ENCODE results near the gene NME5.

Gene NME5

GRCh38 chr5:138111181-138111580, 28.0 kb downstream of the NME5 start:
- in situ Hi-C loops (cut with MboI; ENCODE audit: low pct_unique_long_range_greater_than_20kb, low sequenced_read_pairs, unreplicated experiment): no loop called here
- TF ChIP-seq CTCF (IDR thresholded peaks at IDR 0.05; ENCODE audit: extremely low read depth, insufficient read depth, missing control alignments): no peak
- DNase-seq (ENCODE audit: low spot score): no peak

GRCh38 chr5:138110266-138110963, 28.8 kb downstream of the NME5 start:
- no peak for TF ChIP-seq CTCF (IDR thresholded peaks at IDR 0.05; ENCODE audit: extremely low read depth, insufficient read depth, missing control alignments)
- in situ Hi-C loops (cut with MboI; ENCODE audit: low pct_unique_long_range_greater_than_20kb, low sequenced_read_pairs, unreplicated experiment): no loop called here
- no peak for DNase-seq (ENCODE audit: low spot score)

GRCh38 chr5:138109463-138110265, 29.6 kb downstream of the NME5 start:
- no peak for TF ChIP-seq CTCF (IDR thresholded peaks at IDR 0.05; ENCODE audit: extremely low read depth, insufficient read depth, missing control alignments)
- no peak for DNase-seq (ENCODE audit: low spot score)
- in situ Hi-C loops (cut with MboI; ENCODE audit: low pct_unique_long_range_greater_than_20kb, low sequenced_read_pairs, unreplicated experiment): no loop called here

GRCh38 chr5:138107213-138107612, 32.0 kb downstream of the NME5 start:
- DNase-seq (ENCODE audit: low spot score): no peak
- in situ Hi-C loops (cut with MboI; ENCODE audit: low pct_unique_long_range_greater_than_20kb, low sequenced_read_pairs, unreplicated experiment): no loop called here
- TF ChIP-seq CTCF (IDR thresholded peaks at IDR 0.05; ENCODE audit: extremely low read depth, insufficient read depth, missing control alignments): no peak

GRCh38 chr5:138105709-138106108, 33.5 kb downstream of the NME5 start:
- no peak for TF ChIP-seq CTCF (IDR thresholded peaks at IDR 0.05; ENCODE audit: extremely low read depth, insufficient read depth, missing control alignments)
- DNase-seq (ENCODE audit: low spot score): no peak
- in situ Hi-C loops (cut with MboI; ENCODE audit: low pct_unique_long_range_greater_than_20kb, low sequenced_read_pairs, unreplicated experiment): no loop called here

- no peak for TF ChIP-seq CTCF (IDR thresholded peaks at IDR 0.05; ENCODE audit: extremely low read depth, insufficient read depth, missing control alignments)
- DNase-seq (ENCODE audit: low spot score): no peak
- in situ Hi-C loops (cut with MboI; ENCODE audit: low pct_unique_long_range_greater_than_20kb, low sequenced_read_pairs, unreplicated experiment): no loop called here
Measured at GRCh38 chr5:138103319-138103637, 36.0 kb downstream of the NME5 start.
